Astrocyte (in vitro differentiated cells and primary cell): Measurements from ENCODE around the gene CPNE2. TPM values are rescaled to one million over a fixed set of nuclear protein-coding genes. Genes with fewer than 3 reads are reported as not detected.

Experiments
- DNase-seq: peaks from one replicate; pipeline ENCODE4 v3.0.0-alpha.2; 2010; ENCODE audit warnings: low read depth
- FAIRE-seq: peaks from 2 replicates; lab custom pipeline; 2011; peaks lifted over from hg19 to GRCh38; lab: Jason Lieb, UNC
- H2AFZ ChIP-seq: 2 replicates; pipeline ENCODE4 v1.6.0; 2012; ENCODE audit warnings: low read depth, low read length, inconsistent platforms
- H3K27ac ChIP-seq: 2 replicates; pipeline ENCODE4 v1.5.1; 2011; ENCODE audit warnings: low read depth, low read length, inconsistent platforms
- H3K27me3 ChIP-seq: 2 replicates; pipeline ENCODE4 v1.6.0; 2011; ENCODE audit warnings: low read length, inconsistent platforms; ENCODE audit not compliant: insufficient read depth
- H3K36me3 ChIP-seq: 2 replicates; pipeline ENCODE4 v1.5.1; 2011; ENCODE audit warnings: low read length, inconsistent platforms; ENCODE audit not compliant: insufficient read depth
- H3K4me1 ChIP-seq: 2 replicates; pipeline ENCODE4 v1.5.1; 2011; ENCODE audit warnings: low read length, inconsistent platforms; ENCODE audit not compliant: insufficient read depth
- H3K4me2 ChIP-seq: 2 replicates; pipeline ENCODE4 v1.6.0; 2012; ENCODE audit warnings: low read length, inconsistent platforms
- H3K4me3 ChIP-seq: 2 replicates; pipeline ENCODE4 v1.5.1; 2011; ENCODE audit warnings: low read depth, mild to moderate bottlenecking, low read length, inconsistent platforms; ENCODE audit not compliant: insufficient read depth
- H3K79me2 ChIP-seq: 2 replicates; pipeline ENCODE4 v1.6.0; 2012; ENCODE audit warnings: mild to moderate bottlenecking, low read length, inconsistent platforms; ENCODE audit not compliant: insufficient read depth
- H3K9ac ChIP-seq: 2 replicates; pipeline ENCODE4 v1.6.0; 2012; ENCODE audit warnings: mild to moderate bottlenecking, low read length, inconsistent platforms
- H3K9me3 ChIP-seq: 2 replicates; pipeline ENCODE4 v1.5.1; 2012; ENCODE audit warnings: low read depth, mild to moderate bottlenecking, low read length, inconsistent platforms; ENCODE audit not compliant: insufficient read depth
- H4K20me1 ChIP-seq: 2 replicates; pipeline ENCODE4 v1.6.0; 2012; ENCODE audit warnings: low read length, inconsistent platforms; ENCODE audit not compliant: insufficient read depth
- H3K27ac Mint-ChIP-seq: one replicate; pipeline ENCODE4 v1.8.0; 2021; ENCODE audit warnings: mild to moderate bottlenecking, mixed read lengths; ENCODE audit not compliant: unreplicated experiment
- H3K27me3 Mint-ChIP-seq: one replicate; pipeline ENCODE4 v1.8.0; 2021; ENCODE audit warnings: low read depth, mixed read lengths; ENCODE audit not compliant: unreplicated experiment
- H3K36me3 Mint-ChIP-seq: one replicate; pipeline ENCODE4 v1.8.0; 2021; ENCODE audit warnings: low read depth, mixed read lengths; ENCODE audit not compliant: unreplicated experiment
- H3K4me1 Mint-ChIP-seq: one replicate; pipeline ENCODE4 v1.8.0; 2021; ENCODE audit warnings: low read depth, mixed read lengths; ENCODE audit not compliant: unreplicated experiment
- H3K4me3 Mint-ChIP-seq: one replicate; pipeline ENCODE4 v1.8.0; 2021; ENCODE audit warnings: mild to moderate bottlenecking, moderate library complexity, mixed read lengths; ENCODE audit not compliant: unreplicated experiment
- H3K9me3 Mint-ChIP-seq: one replicate; pipeline ENCODE4 v1.8.0; 2021; ENCODE audit warnings: mild to moderate bottlenecking, mixed read lengths; ENCODE audit not compliant: unreplicated experiment
- EZH2 ChIP-seq: IDR thresholded peaks from 2 replicates; pipeline ENCODE4 v1.6.1; 2012; ENCODE audit warnings: mild to moderate bottlenecking, low read length, inconsistent platforms; ENCODE audit not compliant: insufficient read depth
- total RNA-seq: library from RNA; stranded (reverse); gene quantifications from 2 replicates; pipeline ENCODE4 v1.2.1, GENCODE V29; 2021
- TF ChIP-seq, protein P1 (sequence below): IDR thresholded peaks from 2 replicates; pipeline ENCODE4 v1.5.1; 2011; ENCODE audit warnings: low read depth, mild to moderate bottlenecking, inconsistent platforms, low read length, moderate library complexity; ENCODE audit not compliant: insufficient read depth

Gene CPNE2
- total RNA-seq, 1 donor from 2014 or later = 19.3 TPM

GRCh38 chr16:57127037-57127763, 34.8 kb downstream of the CPNE2 start:
- Mint-ChIP-seq H3K4me1 (peaks cover 4% of the 10 kb centered on the region), H3K27me3 (peaks cover 3% of the 10 kb centered on the region), H3K27ac (no peak overlapping the region), H3K4me3 (no peak overlapping the region), H3K9me3 (no peaks in the 10 kb centered on the region), H3K36me3 (peaks cover 21% of the 10 kb centered on the region)
- DNase-seq = no peak
- Histone ChIP-seq H3K9ac (no peak overlapping the region), H3K4me1 (no peaks in the 10 kb centered on the region), H3K9me3 (no peaks in the 10 kb centered on the region), H3K27ac (no peak overlapping the region), H3K4me3 (no peak overlapping the region), H3K79me2 (no peaks in the 10 kb centered on the region), H3K27me3 (no peaks in the 10 kb centered on the region), H4K20me1 (no peaks in the 10 kb centered on the region), H3K4me2 (no peak overlapping the region), H3K36me3 (peaks cover 2% of the 10 kb centered on the region), H2AFZ (no peak overlapping the region)
- no peak for FAIRE-seq
- no peak for TF ChIP-seq EZH2
- TF ChIP-seq, protein P1, sequence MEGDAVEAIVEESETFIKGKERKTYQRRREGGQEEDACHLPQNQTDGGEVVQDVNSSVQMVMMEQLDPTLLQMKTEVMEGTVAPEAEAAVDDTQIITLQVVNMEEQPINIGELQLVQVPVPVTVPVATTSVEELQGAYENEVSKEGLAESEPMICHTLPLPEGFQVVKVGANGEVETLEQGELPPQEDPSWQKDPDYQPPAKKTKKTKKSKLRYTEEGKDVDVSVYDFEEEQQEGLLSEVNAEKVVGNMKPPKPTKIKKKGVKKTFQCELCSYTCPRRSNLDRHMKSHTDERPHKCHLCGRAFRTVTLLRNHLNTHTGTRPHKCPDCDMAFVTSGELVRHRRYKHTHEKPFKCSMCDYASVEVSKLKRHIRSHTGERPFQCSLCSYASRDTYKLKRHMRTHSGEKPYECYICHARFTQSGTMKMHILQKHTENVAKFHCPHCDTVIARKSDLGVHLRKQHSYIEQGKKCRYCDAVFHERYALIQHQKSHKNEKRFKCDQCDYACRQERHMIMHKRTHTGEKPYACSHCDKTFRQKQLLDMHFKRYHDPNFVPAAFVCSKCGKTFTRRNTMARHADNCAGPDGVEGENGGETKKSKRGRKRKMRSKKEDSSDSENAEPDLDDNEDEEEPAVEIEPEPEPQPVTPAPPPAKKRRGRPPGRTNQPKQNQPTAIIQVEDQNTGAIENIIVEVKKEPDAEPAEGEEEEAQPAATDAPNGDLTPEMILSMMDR = no peak

DNA sequence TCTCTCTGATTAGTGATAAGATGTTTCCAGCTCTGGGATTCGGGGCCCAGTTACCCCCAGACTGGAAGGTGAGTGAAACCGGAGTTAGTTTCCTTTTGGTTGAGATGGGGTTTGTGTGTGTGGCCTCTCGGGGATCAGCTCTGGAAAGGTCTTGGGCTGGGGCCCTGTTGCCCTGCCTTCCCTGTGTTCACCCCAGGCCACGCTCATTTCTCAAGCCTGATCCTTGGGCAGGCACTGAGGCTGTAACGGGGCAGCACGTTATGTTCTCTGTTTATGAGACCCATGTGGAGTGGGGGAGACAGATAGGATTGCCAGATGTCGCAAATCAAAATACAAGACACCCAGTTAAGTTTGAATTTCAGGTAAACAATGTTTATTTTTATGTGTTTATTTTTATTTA, 35.5 kb downstream of the CPNE2 start:
- Mint-ChIP-seq H3K27me3 (peaks cover 3% of the 10 kb centered on the region), H3K27ac (peak overlapping the region; percentile 6), H3K4me3 (no peak overlapping the region), H3K9me3 (no peaks in the 10 kb centered on the region), H3K36me3 (peaks cover 21% of the 10 kb centered on the region), H3K4me1 (peaks cover 4% of the 10 kb centered on the region)
- TF ChIP-seq EZH2 = no peak
- TF ChIP-seq, protein P1 = no peak
- no peaks in the 10 kb centered on the region for H3K27me3 ChIP-seq
- no peaks in the 10 kb centered on the region for H4K20me1 ChIP-seq
- no peaks in the 10 kb centered on the region for H3K9me3 ChIP-seq
- no peak overlapping the region for H3K4me3 ChIP-seq
- H3K4me2 ChIP-seq = no peak overlapping the region
- H3K4me1 ChIP-seq = no peaks in the 10 kb centered on the region
- H3K9ac ChIP-seq = no peak overlapping the region
- peaks cover 2% of the 10 kb centered on the region for H3K36me3 ChIP-seq
- H3K79me2 ChIP-seq = no peaks in the 10 kb centered on the region
- no peak overlapping the region for H2AFZ ChIP-seq
- H3K27ac ChIP-seq = no peak overlapping the region
- no peak for DNase-seq
- no peak for FAIRE-seq

- Mint-ChIP-seq H3K36me3 (peaks cover 21% of the 10 kb centered on the region), H3K9me3 (no peaks in the 10 kb centered on the region), H3K27me3 (peaks cover 3% of the 10 kb centered on the region), H3K4me3 (no peak overlapping the region), H3K27ac (no peak overlapping the region), H3K4me1 (no peaks in the 10 kb centered on the region)
- Histone ChIP-seq H2AFZ (no peak overlapping the region), H3K4me3 (no peak overlapping the region), H3K27ac (no peak overlapping the region), H3K4me2 (no peak overlapping the region), H3K79me2 (no peaks in the 10 kb centered on the region), H3K27me3 (no peaks in the 10 kb centered on the region), H3K9ac (no peak overlapping the region), H3K9me3 (no peaks in the 10 kb centered on the region), H3K4me1 (no peaks in the 10 kb centered on the region), H3K36me3 (peaks cover 2% of the 10 kb centered on the region), H4K20me1 (no peaks in the 10 kb centered on the region)
- TF ChIP-seq, protein P1 = no peak
- no peak for TF ChIP-seq EZH2
- FAIRE-seq (no peak), DNase-seq (no peak)
These were observed 36.5 kb downstream of the CPNE2 start for GRCh38 chr16:57128771-57129389.
